ENCODE results near the gene NHS. TPM values are rescaled to one million over a fixed set of nuclear protein-coding genes. Genes with fewer than 3 reads are reported as not detected.

Gene NHS
- total and polyA plus RNA-seq, 5 donors from 2014 or later: 0.03 to 1.3 (median 0.05) TPM; not detected in 2

DNA sequence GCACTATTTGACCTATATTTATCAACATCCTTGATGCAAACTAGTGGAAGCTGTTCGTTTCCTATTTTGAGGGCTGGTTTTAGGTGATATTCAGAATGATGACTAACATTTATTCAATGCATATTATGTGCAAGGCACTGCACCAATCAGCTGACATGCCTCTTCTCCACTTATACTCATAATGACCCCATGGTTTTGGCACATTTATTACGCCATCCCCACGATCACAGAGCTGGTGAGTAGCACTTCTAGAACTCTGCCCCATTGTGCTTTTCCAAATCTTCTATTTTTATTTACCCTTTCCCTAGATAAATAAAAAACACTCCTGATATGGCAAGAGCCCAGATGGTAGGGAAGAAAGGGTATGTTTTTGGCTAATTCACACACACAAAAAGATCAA, 375.4 kb downstream of the NHS start:
- peaks cover 8% of the 10 kb centered on the region for H3K27me3 Mint-ChIP-seq
- DNase-seq: no peak
- peaks cover 0 to 3% (median 0%) of the 10 kb centered on the region in 4 donors for H3K4me1 Mint-ChIP-seq
- Histone ChIP-seq H3K4me3 (ENCODE audit: low read depth, low read length) (no peak overlapping the region), H3K36me3 (ENCODE audit: control insufficient read depth, insufficient read depth, low read length) (peaks cover 6% of the 10 kb centered on the region), H3K9me3 (ENCODE audit: control insufficient read depth in 2 of 2, low read length in 2 of 2) (no peaks in the 10 kb centered on the region), H3K27ac (ENCODE audit: insufficient read depth, low read length, poor library complexity, severe bottlenecking) (no peak overlapping the region), H3K27me3 (ENCODE audit: control insufficient read depth, insufficient read depth, low read length) (no peaks in the 10 kb centered on the region), H3K4me1 (ENCODE audit: control insufficient read depth, insufficient read depth, low read length, poor library complexity, severe bottlenecking) (no peaks in the 10 kb centered on the region)
- no peak overlapping the region for H3K4me3 Mint-ChIP-seq
- peaks cover 0 to 2% (median 0%) of the 10 kb centered on the region in 7 donors for H3K9me3 Mint-ChIP-seq
- H3K27ac Mint-ChIP-seq: no peak overlapping the region
- peaks cover 5% of the 10 kb centered on the region for H3K36me3 Mint-ChIP-seq
- ATAC-seq (ENCODE audit: low read depth in 2 of 2): no peak

GRCh38 chrX:17758382-17758781, 383.4 kb downstream of the NHS start:
- Mint-ChIP-seq H3K4me1 (peaks cover 0 to 12% (median 0%) of the 10 kb centered on the region in 4 donors), H3K27ac (no peak overlapping the region), H3K4me3 (no peak overlapping the region), H3K27me3 (no peaks in the 10 kb centered on the region), H3K9me3 (no peaks in the 10 kb centered on the region), H3K36me3 (no peaks in the 10 kb centered on the region)
- no peak for DNase-seq
- H3K27ac ChIP-seq (ENCODE audit: insufficient read depth, low read length, poor library complexity, severe bottlenecking): no peak overlapping the region
- no peaks in the 10 kb centered on the region for H3K4me1 ChIP-seq (ENCODE audit: control insufficient read depth, insufficient read depth, low read length, poor library complexity, severe bottlenecking)
- no peaks in the 10 kb centered on the region for H3K9me3 ChIP-seq (ENCODE audit: control insufficient read depth in 2 of 2, low read length in 2 of 2)
- H3K27me3 ChIP-seq (ENCODE audit: control insufficient read depth, insufficient read depth, low read length): no peaks in the 10 kb centered on the region
- no peaks in the 10 kb centered on the region for H3K36me3 ChIP-seq (ENCODE audit: control insufficient read depth, insufficient read depth, low read length)
- no peak overlapping the region for H3K4me3 ChIP-seq (ENCODE audit: low read depth, low read length)
- no peak for ATAC-seq (ENCODE audit: low read depth in 2 of 2)

- Histone ChIP-seq H3K27ac (ENCODE audit: insufficient read depth, low read length, poor library complexity, severe bottlenecking) (no peak overlapping the region), H3K4me1 (ENCODE audit: control insufficient read depth, insufficient read depth, low read length, poor library complexity, severe bottlenecking) (no peaks in the 10 kb centered on the region), H3K27me3 (ENCODE audit: control insufficient read depth, insufficient read depth, low read length) (no peaks in the 10 kb centered on the region), H3K36me3 (ENCODE audit: control insufficient read depth, insufficient read depth, low read length) (no peaks in the 10 kb centered on the region), H3K4me3 (ENCODE audit: low read depth, low read length) (no peak overlapping the region), H3K9me3 (ENCODE audit: control insufficient read depth in 2 of 2, low read length in 2 of 2) (no peaks in the 10 kb centered on the region)
- no peak for ATAC-seq (ENCODE audit: low read depth in 2 of 2)
- peaks cover 0 to 12% (median 0%) of the 10 kb centered on the region in 4 donors for H3K4me1 Mint-ChIP-seq
- no peaks in the 10 kb centered on the region for H3K36me3 Mint-ChIP-seq
- H3K27me3 Mint-ChIP-seq: no peaks in the 10 kb centered on the region
- no peaks in the 10 kb centered on the region for H3K9me3 Mint-ChIP-seq
- H3K4me3 Mint-ChIP-seq: no peak overlapping the region
- no peak for DNase-seq
- no peak overlapping the region for H3K27ac Mint-ChIP-seq
Observed at GRCh38 chrX:17759990-17760389, 385.0 kb downstream of the NHS start.

DNA sequence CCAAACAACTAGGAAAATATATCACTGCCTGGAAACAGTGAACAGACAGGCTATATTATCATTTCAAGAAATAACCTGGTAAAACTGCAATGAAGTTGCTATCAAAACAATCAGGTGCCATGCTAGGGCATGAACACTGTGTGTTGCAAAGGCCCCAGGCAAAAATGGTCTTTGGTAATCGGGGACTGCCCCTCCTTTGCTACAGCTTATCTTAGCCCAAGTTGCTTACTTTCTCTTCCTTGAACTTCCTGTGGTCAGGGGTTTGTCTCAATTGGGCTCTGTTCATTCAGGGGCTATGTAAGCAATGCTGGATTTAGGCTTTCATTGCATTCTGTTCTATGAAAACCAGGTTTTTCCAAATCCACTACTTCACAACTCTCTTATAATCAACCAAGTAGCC, 392.7 kb downstream of the NHS start:
- no peak overlapping the region for H3K4me3 ChIP-seq (ENCODE audit: low read depth, low read length)
- Mint-ChIP-seq H3K27ac (no peak overlapping the region), H3K9me3 (no peaks in the 10 kb centered on the region), H3K4me3 (no peak overlapping the region), H3K27me3 (no peaks in the 10 kb centered on the region), H3K4me1 (no peaks in the 10 kb centered on the region), H3K36me3 (no peaks in the 10 kb centered on the region)
- no peaks in the 10 kb centered on the region for H3K4me1 ChIP-seq (ENCODE audit: control insufficient read depth, insufficient read depth, low read length, poor library complexity, severe bottlenecking)
- ATAC-seq (ENCODE audit: low read depth in 2 of 2) (no peak), DNase-seq (no peak)
- no peaks in the 10 kb centered on the region for H3K36me3 ChIP-seq (ENCODE audit: control insufficient read depth, insufficient read depth, low read length)
- no peak overlapping the region for H3K27ac ChIP-seq (ENCODE audit: insufficient read depth, low read length, poor library complexity, severe bottlenecking)
- H3K9me3 ChIP-seq (ENCODE audit: control insufficient read depth in 2 of 2, low read length in 2 of 2): no peaks in the 10 kb centered on the region
- H3K27me3 ChIP-seq (ENCODE audit: control insufficient read depth, insufficient read depth, low read length): no peaks in the 10 kb centered on the region

GRCh38 chrX:17768997-17769396, 394.0 kb downstream of the NHS start:
- Histone ChIP-seq H3K9me3 (ENCODE audit: control insufficient read depth in 2 of 2, low read length in 2 of 2) (no peaks in the 10 kb centered on the region), H3K27me3 (ENCODE audit: control insufficient read depth, insufficient read depth, low read length) (no peaks in the 10 kb centered on the region), H3K4me1 (ENCODE audit: control insufficient read depth, insufficient read depth, low read length, poor library complexity, severe bottlenecking) (no peaks in the 10 kb centered on the region), H3K27ac (ENCODE audit: insufficient read depth, low read length, poor library complexity, severe bottlenecking) (no peak overlapping the region), H3K4me3 (ENCODE audit: low read depth, low read length) (no peak overlapping the region), H3K36me3 (ENCODE audit: control insufficient read depth, insufficient read depth, low read length) (no peaks in the 10 kb centered on the region)
- no peak for DNase-seq
- no peaks in the 10 kb centered on the region for H3K9me3 Mint-ChIP-seq
- H3K36me3 Mint-ChIP-seq: no peaks in the 10 kb centered on the region
- H3K4me1 Mint-ChIP-seq: no peaks in the 10 kb centered on the region
- no peak for ATAC-seq (ENCODE audit: low read depth in 2 of 2)
- no peak overlapping the region for H3K27ac Mint-ChIP-seq
- H3K4me3 Mint-ChIP-seq: no peak overlapping the region
- no peaks in the 10 kb centered on the region for H3K27me3 Mint-ChIP-seq

GRCh38 chrX:17769701-17770269, 394.8 kb downstream of the NHS start:
- Histone ChIP-seq H3K27ac (ENCODE audit: insufficient read depth, low read length, poor library complexity, severe bottlenecking) (no peak overlapping the region), H3K36me3 (ENCODE audit: control insufficient read depth, insufficient read depth, low read length) (no peaks in the 10 kb centered on the region), H3K4me1 (ENCODE audit: control insufficient read depth, insufficient read depth, low read length, poor library complexity, severe bottlenecking) (no peaks in the 10 kb centered on the region), H3K9me3 (ENCODE audit: control insufficient read depth in 2 of 2, low read length in 2 of 2) (no peaks in the 10 kb centered on the region), H3K4me3 (ENCODE audit: low read depth, low read length) (no peak overlapping the region), H3K27me3 (ENCODE audit: control insufficient read depth, insufficient read depth, low read length) (no peaks in the 10 kb centered on the region)
- no peaks in the 10 kb centered on the region for H3K36me3 Mint-ChIP-seq
- DNase-seq (peak in 1 of 3 donors; percentile 35), ATAC-seq (ENCODE audit: low read depth in 2 of 2) (peak; percentile 45 to 51)
- no peak overlapping the region for H3K4me3 Mint-ChIP-seq
- no peak overlapping the region for H3K27ac Mint-ChIP-seq
- no peaks in the 10 kb centered on the region for H3K27me3 Mint-ChIP-seq
- no peaks in the 10 kb centered on the region for H3K4me1 Mint-ChIP-seq
- no peaks in the 10 kb centered on the region for H3K9me3 Mint-ChIP-seq

- DNase-seq (no peak), ATAC-seq (ENCODE audit: low read depth in 2 of 2) (peak; percentile 57 to 59)
- no peaks in the 10 kb centered on the region for H3K4me1 ChIP-seq (ENCODE audit: control insufficient read depth, insufficient read depth, low read length, poor library complexity, severe bottlenecking)
Observed at GRCh38 chrX:17773221-17773876, 398.3 kb downstream of the NHS start.

GRCh38 chrX:17774053-17774452, 399.1 kb downstream of the NHS start:
- H3K27ac Mint-ChIP-seq: no peak overlapping the region
- no peaks in the 10 kb centered on the region for H3K9me3 ChIP-seq (ENCODE audit: control insufficient read depth in 2 of 2, low read length in 2 of 2)
- no peaks in the 10 kb centered on the region for H3K4me1 ChIP-seq (ENCODE audit: control insufficient read depth, insufficient read depth, low read length, poor library complexity, severe bottlenecking)
- H3K27ac ChIP-seq (ENCODE audit: insufficient read depth, low read length, poor library complexity, severe bottlenecking): no peak overlapping the region
- no peaks in the 10 kb centered on the region for H3K36me3 Mint-ChIP-seq
- H3K36me3 ChIP-seq (ENCODE audit: control insufficient read depth, insufficient read depth, low read length): no peaks in the 10 kb centered on the region
- ATAC-seq (ENCODE audit: low read depth in 2 of 2) (no peak), DNase-seq (no peak)
- H3K9me3 Mint-ChIP-seq: no peaks in the 10 kb centered on the region
- H3K27me3 Mint-ChIP-seq: no peaks in the 10 kb centered on the region
- no peak overlapping the region for H3K4me3 Mint-ChIP-seq
- no peaks in the 10 kb centered on the region for H3K27me3 ChIP-seq (ENCODE audit: control insufficient read depth, insufficient read depth, low read length)
- H3K4me3 ChIP-seq (ENCODE audit: low read depth, low read length): no peak overlapping the region
- H3K4me1 Mint-ChIP-seq: peaks cover 0 to 12% (median 4%) of the 10 kb centered on the region in 4 donors

More at GRCh38 chrX:17773221-17773876, 398.3 kb downstream of the NHS start:
- no peak overlapping the region for H3K4me3 ChIP-seq (ENCODE audit: low read depth, low read length)
- no peak overlapping the region for H3K4me3 Mint-ChIP-seq
- no peaks in the 10 kb centered on the region for H3K9me3 ChIP-seq (ENCODE audit: control insufficient read depth in 2 of 2, low read length in 2 of 2)
- no peak overlapping the region for H3K27ac Mint-ChIP-seq
- H3K4me1 Mint-ChIP-seq: peaks cover 0 to 7% (median 0%) of the 10 kb centered on the region in 4 donors
- no peaks in the 10 kb centered on the region for H3K27me3 Mint-ChIP-seq
- H3K27me3 ChIP-seq (ENCODE audit: control insufficient read depth, insufficient read depth, low read length): no peaks in the 10 kb centered on the region
- H3K36me3 ChIP-seq (ENCODE audit: control insufficient read depth, insufficient read depth, low read length): no peaks in the 10 kb centered on the region
- no peak overlapping the region for H3K27ac ChIP-seq (ENCODE audit: insufficient read depth, low read length, poor library complexity, severe bottlenecking)
- H3K36me3 Mint-ChIP-seq: no peaks in the 10 kb centered on the region
- H3K9me3 Mint-ChIP-seq: no peaks in the 10 kb centered on the region
